ENCODE results near the gene CNOT10.
"Not testable (repeated sequence)": the region's sequence is repeated elsewhere in the genome, so short reads cannot be mapped to it uniquely, and the experiment has no call there.

The CNOT10 gene

GRCh38 chr3:32691847-32692246 lies 6.9 kb downstream of the CNOT10 start:
- FAIRE-seq: no peak

- no peak for FAIRE-seq
Measured at GRCh38 chr3:32696523-32696922, 11.5 kb downstream of the CNOT10 start.

- no peak for FAIRE-seq
Measured at GRCh38 chr3:32698506-32698905, 13.5 kb downstream of the CNOT10 start.

- FAIRE-seq: no peak
Measured at GRCh38 chr3:32699429-32699828, 14.4 kb downstream of the CNOT10 start.

- FAIRE-seq: no peak
Measured at GRCh38 chr3:32700244-32700643, 15.3 kb downstream of the CNOT10 start.

GRCh38 chr3:32703491-32703972 lies 18.5 kb downstream of the CNOT10 start:
- no peak for FAIRE-seq

- no peak for FAIRE-seq
Measured at GRCh38 chr3:32705232-32705631, 20.2 kb downstream of the CNOT10 start.

- FAIRE-seq: no peak
Measured at GRCh38 chr3:32706348-32707025, 21.5 kb downstream of the CNOT10 start.

- no peak for FAIRE-seq
Measured at GRCh38 chr3:32707026-32707370, 22.0 kb downstream of the CNOT10 start.

GRCh38 chr3:32708672-32709283 lies 23.8 kb downstream of the CNOT10 start:
- no peak for FAIRE-seq

GRCh38 chr3:32709346-32709745 lies 24.4 kb downstream of the CNOT10 start:
- FAIRE-seq: no peak

- FAIRE-seq: no peak
Measured at GRCh38 chr3:32712506-32713055, 27.6 kb downstream of the CNOT10 start.

GRCh38 chr3:32713181-32713580 lies 28.2 kb downstream of the CNOT10 start:
- no peak for FAIRE-seq

- no peak for FAIRE-seq
Measured at GRCh38 chr3:32719335-32719734, 34.3 kb downstream of the CNOT10 start.

GRCh38 chr3:32719931-32720330 lies 34.9 kb downstream of the CNOT10 start:
- no peak for FAIRE-seq

GRCh38 chr3:32725721-32726120 lies 40.7 kb downstream of the CNOT10 start:
- FAIRE-seq: no peak

GRCh38 chr3:32733631-32734229 lies 48.7 kb downstream of the CNOT10 start:
- peak; percentile 89 for FAIRE-seq

- no peak for FAIRE-seq
Measured at GRCh38 chr3:32734756-32735155, 49.8 kb downstream of the CNOT10 start.

GRCh38 chr3:32743470-32743869 lies 58.5 kb downstream of the CNOT10 start:
- FAIRE-seq: not testable (repeated sequence)

- no peak for FAIRE-seq
Measured at GRCh38 chr3:32743934-32744333, 58.9 kb downstream of the CNOT10 start.

- FAIRE-seq: no peak
Measured at GRCh38 chr3:32751377-32751776, 66.4 kb downstream of the CNOT10 start.

GRCh38 chr3:32755761-32756160 lies 70.8 kb downstream of the CNOT10 start:
- FAIRE-seq: no peak

- FAIRE-seq: no peak
Measured at GRCh38 chr3:32757618-32758374, 72.8 kb downstream of the CNOT10 start.
